Suprapubic skin (tissue), 4 donors: ENCODE results near the gene MBD6. TPM values are rescaled to one million over a fixed set of nuclear protein-coding genes. Genes with fewer than 3 reads are reported as not detected.
A peak's percentile ranks its signal among the peaks of the same experiment; 100 is the strongest.

Experiments
- DNase-seq, 2 donors: peaks; one replicate each; pipeline ENCODE4 v3.0.0-alpha.2; 2019; ENCODE audit warnings: low spot score in 2 of 2
- H3K27ac ChIP-seq: fragments of 200-600 bp; sonication (generic); one replicate; pipeline ENCODE4 v1.5.1; 2019
- H3K27me3 ChIP-seq: fragments of 200-600 bp; sonication (generic); one replicate; pipeline ENCODE4 v1.5.1; 2019
- H3K36me3 ChIP-seq: fragments of 200-600 bp; sonication (generic); one replicate; pipeline ENCODE4 v1.5.1; 2019
- H3K4me1 ChIP-seq: fragments of 200-600 bp; sonication (generic); one replicate; pipeline ENCODE4 v1.5.1; 2019
- H3K4me3 ChIP-seq: fragments of 200-600 bp; sonication (generic); one replicate; pipeline ENCODE4 v1.5.1; 2019; ENCODE audit warnings: mild to moderate bottlenecking
- H3K9me3 ChIP-seq: fragments of 200-600 bp; sonication (generic); one replicate; pipeline ENCODE4 v1.5.1; 2019
- EP300 ChIP-seq: sonication (generic); formaldehyde crosslinking; IDR thresholded peaks from one replicate; pipeline ENCODE4 v1.6.1; 2017; ENCODE audit warnings: antibody characterized with exemption
- POLR2A ChIP-seq, 2 donors: fragments of 450-650 bp; IDR thresholded peaks; one replicate each; pipeline ENCODE4 v1.6.1; 2017; ENCODE audit warnings: antibody characterized with exemption in 2 of 2, mild to moderate bottlenecking in 2 of 2, moderate library complexity in 2 of 2
- POLR2AphosphoS5 ChIP-seq, 3 donors: sonication (generic); formaldehyde crosslinking; IDR thresholded peaks; one replicate each; pipeline ENCODE4 v1.6.1; 2017; ENCODE audit warnings: antibody characterized with exemption in 3 of 3
- WGBS: methylation state at CpG from one replicate; pipeline ENCODE4 v1.1.5; 2018; 5-methylcytosine and 5-hydroxymethylcytosine counted together
- total RNA-seq, 4 donors: library from RNA; depleted of rRNA; stranded (reverse); fragments of >200 nt; gene quantifications; one replicate each; pipeline ENCODE4 v1.1.0, GENCODE V29; 2016
- TF ChIP-seq, protein P1 (sequence below), 2 donors: fragments of 200-600 bp in 1 of 2; fragments of 450-650 bp in 1 of 2; sonication (generic) in 1 of 2; IDR thresholded peaks; one replicate each; pipeline ENCODE4 v1.5.1; 2016 to 2019; ENCODE audit warnings: antibody characterized with exemption in 2 of 2, mild to moderate bottlenecking in 1 of 2, moderate library complexity in 1 of 2

Gene MBD6
- total RNA-seq, 4 donors from 2014 or later = 24.4 to 92.9 (median 36.8) TPM

DNA sequence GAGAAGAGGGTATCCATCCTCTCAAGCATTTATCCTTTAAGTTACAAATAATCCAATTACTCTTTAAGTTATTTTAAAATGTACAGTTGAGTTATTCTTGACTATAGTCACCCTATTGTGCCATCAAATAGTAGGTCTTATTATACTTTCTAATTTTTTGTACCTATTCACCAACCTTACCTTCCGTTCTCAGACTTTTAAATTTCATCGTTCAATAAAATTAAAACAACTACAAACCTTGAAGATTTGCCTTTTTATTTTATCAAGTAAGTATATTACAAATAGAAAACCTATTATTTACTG, 25.3 kb downstream of the MBD6 start:
- no peaks in the 10 kb centered on the region for H3K9me3 ChIP-seq
- H3K27me3 ChIP-seq = peaks cover 31% of the 10 kb centered on the region
- DNase-seq = no peak
- WGBS = 96% methylated on average over 2 of the region's 2 CpGs
- no peak overlapping the region for H3K4me3 ChIP-seq
- TF ChIP-seq POLR2AphosphoS5 (IDR thresholded peaks at IDR 0.05) = no peak
- TF ChIP-seq, protein P1, sequence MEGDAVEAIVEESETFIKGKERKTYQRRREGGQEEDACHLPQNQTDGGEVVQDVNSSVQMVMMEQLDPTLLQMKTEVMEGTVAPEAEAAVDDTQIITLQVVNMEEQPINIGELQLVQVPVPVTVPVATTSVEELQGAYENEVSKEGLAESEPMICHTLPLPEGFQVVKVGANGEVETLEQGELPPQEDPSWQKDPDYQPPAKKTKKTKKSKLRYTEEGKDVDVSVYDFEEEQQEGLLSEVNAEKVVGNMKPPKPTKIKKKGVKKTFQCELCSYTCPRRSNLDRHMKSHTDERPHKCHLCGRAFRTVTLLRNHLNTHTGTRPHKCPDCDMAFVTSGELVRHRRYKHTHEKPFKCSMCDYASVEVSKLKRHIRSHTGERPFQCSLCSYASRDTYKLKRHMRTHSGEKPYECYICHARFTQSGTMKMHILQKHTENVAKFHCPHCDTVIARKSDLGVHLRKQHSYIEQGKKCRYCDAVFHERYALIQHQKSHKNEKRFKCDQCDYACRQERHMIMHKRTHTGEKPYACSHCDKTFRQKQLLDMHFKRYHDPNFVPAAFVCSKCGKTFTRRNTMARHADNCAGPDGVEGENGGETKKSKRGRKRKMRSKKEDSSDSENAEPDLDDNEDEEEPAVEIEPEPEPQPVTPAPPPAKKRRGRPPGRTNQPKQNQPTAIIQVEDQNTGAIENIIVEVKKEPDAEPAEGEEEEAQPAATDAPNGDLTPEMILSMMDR (IDR thresholded peaks at IDR 0.05) = no peak
- TF ChIP-seq EP300 = no peak
- TF ChIP-seq POLR2A (IDR thresholded peaks at IDR 0.05) = no peak
- H3K36me3 ChIP-seq = no peaks in the 10 kb centered on the region
- H3K27ac ChIP-seq = no peak overlapping the region
- peaks cover 32% of the 10 kb centered on the region for H3K4me1 ChIP-seq

DNA sequence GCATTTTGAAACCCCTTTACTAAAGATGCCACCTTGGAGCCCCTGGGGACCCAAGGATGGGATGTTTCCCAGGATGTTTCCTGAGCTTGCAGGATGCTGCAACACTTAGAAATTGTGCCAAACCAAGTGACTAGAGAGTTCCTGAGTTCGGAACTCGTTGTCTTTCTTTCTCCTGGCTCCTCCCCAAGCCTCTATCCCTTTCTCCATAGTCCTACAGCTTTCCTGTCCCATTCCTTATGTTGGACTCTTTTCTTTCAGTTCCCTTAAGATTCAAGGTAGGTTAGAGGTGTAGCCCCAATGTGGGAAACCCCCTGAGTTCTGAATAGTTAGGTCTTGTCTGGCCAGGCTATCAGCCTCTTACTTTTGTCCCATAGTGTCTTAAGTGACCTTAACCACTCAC, 25.9 kb downstream of the MBD6 start:
- H3K36me3 ChIP-seq = no peaks in the 10 kb centered on the region
- H3K27ac ChIP-seq = no peak overlapping the region
- TF ChIP-seq POLR2AphosphoS5 (IDR thresholded peaks at IDR 0.05) (no peak), EP300 (no peak), POLR2A (IDR thresholded peaks at IDR 0.05) (no peak)
- TF ChIP-seq, protein P1 (IDR thresholded peaks at IDR 0.05) = no peak
- WGBS = 45% methylated on average over 2 of the region's 2 CpGs
- H3K4me3 ChIP-seq = no peak overlapping the region
- no peaks in the 10 kb centered on the region for H3K9me3 ChIP-seq
- H3K27me3 ChIP-seq = peaks cover 31% of the 10 kb centered on the region
- DNase-seq = no peak
- H3K4me1 ChIP-seq = peaks cover 32% of the 10 kb centered on the region

DNA sequence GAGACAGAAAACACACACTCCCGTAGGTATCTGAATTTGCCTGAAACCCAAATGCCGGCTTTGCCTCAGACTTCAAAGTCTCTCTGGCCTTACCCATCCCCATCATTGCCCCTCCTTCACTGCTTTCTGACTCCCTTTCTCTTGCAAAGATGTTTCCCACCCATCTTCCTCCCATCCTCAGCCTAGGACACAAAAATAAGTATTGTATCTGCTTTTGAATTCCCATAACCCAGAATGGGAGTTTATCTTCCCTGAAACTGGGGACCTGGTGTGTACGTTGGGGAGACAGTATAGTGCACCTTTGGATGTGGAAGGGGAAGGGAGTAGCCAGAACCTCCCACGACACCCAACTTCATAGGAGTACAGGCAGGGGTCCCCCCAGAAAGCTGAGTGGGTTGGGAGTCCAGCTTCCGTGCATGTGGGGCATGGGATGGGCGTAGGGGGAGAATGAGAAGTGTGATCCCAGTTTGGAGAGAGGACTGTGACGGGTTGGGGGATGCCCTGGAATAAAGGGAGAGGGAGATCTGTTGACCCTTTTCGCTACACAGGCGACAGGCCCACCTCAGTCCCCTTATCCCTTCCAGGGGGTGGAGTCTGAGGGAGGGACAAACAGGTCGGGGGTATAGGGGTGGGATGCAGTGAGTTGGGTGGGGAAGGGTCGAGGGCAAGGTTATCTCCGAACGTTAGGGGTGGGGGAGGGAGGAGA, 26.7 kb downstream of the MBD6 start:
- H3K27ac ChIP-seq = no peak overlapping the region
- WGBS = 33% methylated on average over 13 of the region's 13 CpGs
- H3K9me3 ChIP-seq = no peaks in the 10 kb centered on the region
- peaks cover 32% of the 10 kb centered on the region for H3K4me1 ChIP-seq
- H3K27me3 ChIP-seq = peaks cover 32% of the 10 kb centered on the region
- H3K4me3 ChIP-seq = peak overlapping the region; percentile 49
- H3K36me3 ChIP-seq = no peaks in the 10 kb centered on the region
- DNase-seq = no peak
- TF ChIP-seq POLR2A (IDR thresholded peaks at IDR 0.05) (no peak), POLR2AphosphoS5 (IDR thresholded peaks at IDR 0.05) (no peak), EP300 (no peak)
- TF ChIP-seq, protein P1 (IDR thresholded peaks at IDR 0.05) = no peak

DNA sequence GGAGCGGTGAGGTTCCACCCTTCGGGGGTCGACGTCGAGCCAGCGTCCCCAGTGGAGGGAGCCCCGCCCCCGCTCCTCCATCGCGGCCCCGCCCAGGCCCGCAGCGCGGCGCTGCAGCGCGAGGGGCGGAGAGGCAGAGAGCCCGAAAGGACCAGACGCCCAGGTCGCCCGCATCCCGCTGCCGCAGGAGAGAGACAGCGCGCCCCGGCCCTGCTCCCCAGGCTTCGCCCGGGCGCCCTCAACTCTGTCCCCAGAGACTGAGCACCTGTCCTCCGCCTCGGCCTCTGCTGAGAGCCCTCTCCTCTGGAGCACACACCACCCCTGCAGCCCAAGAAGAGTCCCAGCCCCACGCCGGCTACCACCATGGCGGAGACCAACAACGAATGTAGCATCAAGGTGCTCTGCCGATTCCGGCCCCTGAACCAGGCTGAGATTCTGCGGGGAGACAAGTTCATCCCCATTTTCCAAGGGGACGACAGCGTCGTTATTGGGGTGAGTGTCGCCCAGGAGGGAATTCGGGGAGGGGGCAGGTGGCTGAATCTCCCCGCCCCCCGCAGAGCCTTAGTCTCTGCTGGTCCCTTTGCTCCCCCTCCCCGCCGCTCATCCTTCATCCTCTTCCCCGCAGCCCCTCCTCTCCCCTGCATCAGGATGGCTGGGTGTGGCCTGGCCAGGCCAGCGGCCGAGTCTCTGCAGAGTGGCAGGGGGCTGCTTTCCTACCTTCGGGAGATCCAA, 27.5 kb downstream of the MBD6 start, which contains the start of gene KIF5A:
KIF5A (plus strand) TSS at position 136 of the 732 bp plus-strand sequence; CDS start at position 364, 228 bp downstream.
- H3K36me3 ChIP-seq = no peaks in the 10 kb centered on the region
- H3K27me3 ChIP-seq = peaks cover 37% of the 10 kb centered on the region
- H3K27ac ChIP-seq = no peak within 1 kb of the TSS
- H3K9me3 ChIP-seq = no peaks in the 10 kb centered on the region
- 28% methylated on average over 20 of the region's 52 CpGs for WGBS
- H3K4me3 ChIP-seq = peak within 1 kb of the TSS; percentile 49
- TF ChIP-seq, protein P1 (IDR thresholded peaks at IDR 0.05) = no peak
- TF ChIP-seq EP300 (no peak), POLR2A (IDR thresholded peaks at IDR 0.05) (no peak), POLR2AphosphoS5 (IDR thresholded peaks at IDR 0.05) (no peak)
- peaks cover 28% of the 10 kb centered on the region for H3K4me1 ChIP-seq
- no peak for DNase-seq
